Measurements from ENCODE around the gene COG7. TPM values are rescaled to one million over a fixed set of nuclear protein-coding genes. Genes with fewer than 3 reads are reported as not detected.
"Not testable (repeated sequence)": the region's sequence is repeated elsewhere in the genome, so short reads cannot be mapped to it uniquely, and the experiment has no call there.

The COG7 gene
- total RNA-seq, 2 experiments from 2014 or later, result 22.3 to 23.6 TPM

DNA sequence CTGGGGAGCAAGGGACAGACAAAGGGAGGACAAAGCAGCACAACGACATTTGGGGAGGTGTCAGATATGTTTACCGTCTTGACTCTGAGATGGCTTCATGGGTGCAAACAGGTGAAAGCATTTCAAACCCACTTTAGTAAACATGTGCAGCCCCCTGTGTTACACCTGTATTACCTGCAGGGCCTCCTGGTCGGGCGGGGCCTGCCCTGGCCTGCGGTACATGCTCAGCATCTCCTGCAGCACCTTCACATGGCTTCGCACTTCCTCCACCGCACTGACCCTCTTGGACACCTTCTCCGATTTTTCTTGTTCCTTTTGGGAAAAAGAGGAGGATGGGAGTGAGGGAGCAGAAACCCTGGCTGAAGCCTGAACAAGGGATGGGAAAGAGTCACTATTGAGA, 32.9 kb upstream of the COG7 start:
- H3K4me1 Mint-ChIP-seq, result peaks cover 2% of the 10 kb centered on the region
- DNase-seq (no peak), ATAC-seq (ENCODE audit: low read depth) (no peak)
- no peak overlapping the region for H3K27ac Mint-ChIP-seq
- H3K36me3 Mint-ChIP-seq, result peaks cover 26% of the 10 kb centered on the region
- no peaks in the 10 kb centered on the region for H3K9me3 Mint-ChIP-seq
- POLR2A ChIA-PET, result no interaction called here
- no peaks in the 10 kb centered on the region for H3K27me3 Mint-ChIP-seq
- H3K4me3 Mint-ChIP-seq, result no peak overlapping the region

GRCh38 chr16:23485257-23485614, 32.2 kb upstream of the COG7 start:
- Mint-ChIP-seq H3K27me3 (no peaks in the 10 kb centered on the region), H3K36me3 (peaks cover 24% of the 10 kb centered on the region), H3K4me3 (no peak overlapping the region), H3K4me1 (peaks cover 2% of the 10 kb centered on the region), H3K9me3 (no peaks in the 10 kb centered on the region), H3K27ac (no peak overlapping the region)
- POLR2A ChIA-PET, result no interaction called here
- ATAC-seq (ENCODE audit: low read depth) (no peak), DNase-seq (no peak)

DNA sequence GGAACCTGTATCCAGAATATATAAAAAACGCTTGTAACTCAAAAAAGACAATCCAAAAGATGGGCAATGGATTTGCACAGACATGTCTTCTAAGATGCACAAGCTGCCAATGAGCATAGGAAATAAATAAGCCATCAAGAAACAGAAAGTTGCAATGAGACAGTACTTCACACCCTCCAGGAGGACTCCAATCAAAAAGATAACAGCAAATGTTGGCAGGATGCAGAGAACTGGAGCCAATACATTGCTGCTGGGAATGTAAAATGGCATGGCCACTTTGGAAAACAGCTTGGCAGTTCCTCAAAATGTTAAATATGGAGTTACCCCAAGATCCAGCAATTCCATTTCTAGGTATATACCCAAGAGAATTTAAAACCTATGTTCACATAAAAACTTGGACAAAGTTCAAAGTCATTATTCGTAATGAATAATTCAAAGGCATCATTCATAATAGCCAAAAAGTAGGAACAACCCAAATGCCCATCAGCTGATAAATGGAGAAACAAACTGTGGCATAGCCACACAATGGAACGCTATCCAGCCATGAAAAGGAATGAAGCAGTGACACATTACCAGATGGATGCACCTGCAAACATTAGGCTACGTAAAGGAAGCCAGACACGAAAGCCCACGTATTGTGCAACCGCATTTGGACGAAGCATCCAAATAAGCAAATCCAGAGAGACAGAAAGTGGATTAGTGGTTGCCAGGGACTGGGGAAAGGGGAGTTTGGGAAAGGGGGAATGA, 31.7 kb upstream of the COG7 start:
- no peaks in the 10 kb centered on the region for H3K27me3 Mint-ChIP-seq
- H3K4me1 Mint-ChIP-seq, result peaks cover 2% of the 10 kb centered on the region
- ATAC-seq (ENCODE audit: low read depth), result no peak
- H3K4me3 Mint-ChIP-seq, result no peak overlapping the region
- POLR2A ChIA-PET, result interaction anchor here (0.8 kb wide), 1 partner anchor 20 kb away, joined by 3 read pairs; no protein-coding TSS in a partner anchor
- peaks cover 18% of the 10 kb centered on the region for H3K36me3 Mint-ChIP-seq
- no peak for DNase-seq
- H3K9me3 Mint-ChIP-seq, result no peaks in the 10 kb centered on the region
- no peak overlapping the region for H3K27ac Mint-ChIP-seq

DNA sequence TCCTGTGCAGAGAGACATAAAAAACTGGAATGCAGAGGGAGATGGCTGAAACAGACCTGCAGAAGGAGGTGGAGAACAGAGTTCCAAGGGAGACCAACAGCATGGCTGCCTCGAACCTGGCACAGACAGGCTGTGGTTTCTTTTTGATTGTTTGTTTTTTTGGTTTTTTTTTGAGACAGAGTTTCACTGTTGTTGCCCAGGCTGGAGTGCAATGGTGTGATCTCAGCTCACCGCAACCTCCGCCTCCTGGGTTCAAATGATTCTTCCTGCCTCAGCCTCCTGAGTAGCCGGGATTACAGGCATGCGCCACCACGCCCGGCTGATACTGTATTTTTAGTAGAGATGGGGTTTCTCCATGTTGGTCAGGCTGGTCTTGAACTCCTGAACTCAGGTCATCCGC, 30.5 kb upstream of the COG7 start:
- ATAC-seq (ENCODE audit: low read depth); H3K4me1 Mint-ChIP-seq; H3K9me3 Mint-ChIP-seq; POLR2A ChIA-PET; H3K27me3 Mint-ChIP-seq; DNase-seq; H3K4me3 Mint-ChIP-seq: not testable (repeated sequence)
- peaks cover 22% of the 10 kb centered on the region for H3K36me3 Mint-ChIP-seq
- H3K27ac Mint-ChIP-seq, result peak overlapping the region; percentile 44

DNA sequence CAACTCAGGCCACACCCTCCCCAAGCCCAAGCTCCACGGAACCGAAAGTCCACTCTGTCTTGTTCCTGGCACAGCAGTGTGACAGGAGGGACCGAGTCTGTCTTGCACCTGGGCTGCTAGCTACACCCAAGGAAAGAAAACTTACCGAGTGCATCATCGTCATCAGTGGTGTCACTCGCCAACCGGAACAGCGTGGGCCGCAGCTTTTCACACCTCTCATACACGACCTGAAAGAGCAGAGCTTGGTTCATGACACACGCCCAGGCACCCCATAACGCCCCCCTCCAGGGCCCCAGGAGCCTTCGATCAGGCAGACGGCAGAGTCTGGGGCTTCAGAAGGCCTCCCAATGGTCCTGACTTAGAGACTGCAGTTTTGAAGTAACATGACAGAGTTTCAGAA, 29.8 kb upstream of the COG7 start:
- H3K9me3 Mint-ChIP-seq, result no peaks in the 10 kb centered on the region
- ATAC-seq (ENCODE audit: low read depth) (no peak), DNase-seq (no peak)
- H3K4me1 Mint-ChIP-seq, result peaks cover 2% of the 10 kb centered on the region
- no peak overlapping the region for H3K4me3 Mint-ChIP-seq
- no peaks in the 10 kb centered on the region for H3K27me3 Mint-ChIP-seq
- POLR2A ChIA-PET, result no interaction called here
- no peak overlapping the region for H3K27ac Mint-ChIP-seq
- H3K36me3 Mint-ChIP-seq, result peaks cover 22% of the 10 kb centered on the region

GRCh38 chr16:23480257-23480656, 27.3 kb upstream of the COG7 start:
- Mint-ChIP-seq H3K4me1 (no peaks in the 10 kb centered on the region), H3K4me3 (no peak overlapping the region), H3K36me3 (peaks cover 19% of the 10 kb centered on the region), H3K27ac (no peak overlapping the region), H3K27me3 (no peaks in the 10 kb centered on the region), H3K9me3 (no peaks in the 10 kb centered on the region)
- POLR2A ChIA-PET, result no interaction called here
- DNase-seq (no peak), ATAC-seq (ENCODE audit: low read depth) (no peak)

DNA sequence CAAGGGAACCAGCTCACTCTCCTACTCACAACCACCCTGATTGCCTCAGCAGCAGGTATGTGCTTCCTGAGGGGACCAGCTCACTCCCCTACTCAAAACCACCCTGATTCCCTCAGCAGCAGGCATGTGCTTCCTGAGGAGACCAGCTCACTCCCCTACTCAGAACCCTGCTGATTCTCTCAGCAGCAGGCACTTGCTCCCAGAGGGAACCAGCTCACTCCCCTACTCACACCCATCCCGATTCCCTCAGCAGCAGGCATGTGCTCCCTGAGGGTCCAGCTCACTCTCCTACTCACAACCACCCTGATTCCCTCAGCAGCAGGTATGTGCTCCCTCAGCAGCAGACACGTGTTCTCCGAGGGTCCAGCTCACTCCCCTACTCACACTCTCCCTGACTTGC, 26.1 kb upstream of the COG7 start:
- Mint-ChIP-seq H3K4me3 (no peak overlapping the region), H3K4me1 (no peaks in the 10 kb centered on the region), H3K36me3 (peaks cover 16% of the 10 kb centered on the region), H3K9me3 (no peaks in the 10 kb centered on the region), H3K27ac (no peak overlapping the region), H3K27me3 (no peaks in the 10 kb centered on the region)
- ATAC-seq (ENCODE audit: low read depth) (no peak), DNase-seq (no peak)
- POLR2A ChIA-PET, result no interaction called here

GRCh38 chr16:23478566-23478965, 25.6 kb upstream of the COG7 start:
- DNase-seq, result no peak
- POLR2A ChIA-PET, result no interaction called here
- ATAC-seq (ENCODE audit: low read depth), result no peak
- no peaks in the 10 kb centered on the region for H3K27me3 Mint-ChIP-seq
- peaks cover 16% of the 10 kb centered on the region for H3K36me3 Mint-ChIP-seq
- H3K27ac Mint-ChIP-seq, result no peak overlapping the region
- H3K4me1 Mint-ChIP-seq, result no peaks in the 10 kb centered on the region
- no peaks in the 10 kb centered on the region for H3K9me3 Mint-ChIP-seq
- H3K4me3 Mint-ChIP-seq, result no peak overlapping the region

GRCh38 chr16:23476289-23476688, 23.3 kb upstream of the COG7 start:
- Mint-ChIP-seq H3K4me3 (no peak overlapping the region), H3K27ac (no peak overlapping the region), H3K27me3 (no peaks in the 10 kb centered on the region), H3K36me3 (peaks cover 12% of the 10 kb centered on the region), H3K9me3 (no peaks in the 10 kb centered on the region), H3K4me1 (no peaks in the 10 kb centered on the region)
- POLR2A ChIA-PET, result no interaction called here
- no peak for DNase-seq
- ATAC-seq (ENCODE audit: low read depth), result no peak

DNA sequence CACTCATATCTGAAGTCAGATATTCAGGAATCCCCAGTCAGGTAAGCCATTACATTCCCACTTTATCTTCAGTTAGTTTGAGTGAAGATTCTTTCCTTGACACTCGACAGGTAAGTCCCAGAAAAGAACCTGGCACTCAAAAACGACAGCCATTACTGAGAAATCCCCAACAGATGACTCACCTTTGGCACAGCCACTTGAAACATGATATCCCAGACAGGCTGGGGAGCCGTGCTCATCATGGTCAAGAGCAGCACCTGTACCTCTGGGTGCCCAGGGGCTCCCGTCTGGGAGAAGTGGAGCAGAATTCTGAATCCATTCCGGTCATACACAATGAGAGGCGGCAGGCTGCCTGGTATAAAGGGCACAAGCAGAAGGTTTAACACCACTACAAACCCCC, 16.8 kb upstream of the COG7 start:
- no peak overlapping the region for H3K4me3 Mint-ChIP-seq
- H3K27me3 Mint-ChIP-seq, result no peaks in the 10 kb centered on the region
- POLR2A ChIA-PET, result no interaction called here
- no peaks in the 10 kb centered on the region for H3K9me3 Mint-ChIP-seq
- H3K36me3 Mint-ChIP-seq, result peaks cover 21% of the 10 kb centered on the region
- DNase-seq, result no peak
- no peak overlapping the region for H3K27ac Mint-ChIP-seq
- no peak for ATAC-seq (ENCODE audit: low read depth)
- H3K4me1 Mint-ChIP-seq, result no peaks in the 10 kb centered on the region

DNA sequence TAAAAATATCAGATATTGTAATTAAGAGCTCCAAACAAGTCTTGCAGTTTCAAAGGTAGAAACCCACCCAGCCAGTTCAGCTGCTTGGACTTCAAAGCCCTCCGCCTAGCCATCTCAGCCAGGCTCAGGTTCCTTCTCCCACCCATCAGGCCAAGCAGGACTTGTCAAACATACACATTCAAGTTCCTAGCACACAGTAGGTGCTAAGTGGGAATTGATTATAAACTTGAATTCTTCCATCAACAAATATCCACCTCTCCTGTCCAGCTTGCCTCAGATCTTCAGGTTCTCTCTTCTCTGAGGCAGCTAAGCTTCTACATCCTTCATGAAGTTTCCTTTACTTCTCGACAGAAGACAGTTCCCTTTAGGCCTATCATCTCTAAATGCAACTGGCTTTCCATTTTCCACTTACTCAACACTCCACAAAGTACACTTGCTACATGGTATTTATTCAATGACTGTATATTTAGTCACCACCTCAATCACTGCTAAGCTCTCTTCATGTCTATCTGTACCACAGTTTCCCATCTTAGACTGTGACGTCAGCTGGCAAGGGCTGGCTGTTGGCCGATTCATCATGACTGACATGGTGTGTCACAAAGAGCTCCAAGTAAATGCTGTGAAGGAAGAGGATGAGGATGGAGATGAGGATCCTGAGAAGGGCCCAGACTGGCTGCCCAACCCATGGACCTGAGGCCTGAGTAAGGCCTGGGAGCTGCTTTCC, 13.3 kb upstream of the COG7 start:
- POLR2A ChIA-PET, result no interaction called here
- H3K27me3 Mint-ChIP-seq, result no peaks in the 10 kb centered on the region

GRCh38 chr16:23465179-23465578, 12.2 kb upstream of the COG7 start:
- Mint-ChIP-seq H3K27me3 (no peaks in the 10 kb centered on the region), H3K9me3 (no peaks in the 10 kb centered on the region), H3K27ac (no peak overlapping the region)

More for the DNA sequence above, 13.3 kb upstream of the COG7 start:
- H3K9me3 Mint-ChIP-seq, result no peaks in the 10 kb centered on the region
- ATAC-seq (ENCODE audit: low read depth), result no peak
- H3K27ac Mint-ChIP-seq, result no peak overlapping the region
- H3K4me1 Mint-ChIP-seq, result no peaks in the 10 kb centered on the region
- no peak overlapping the region for H3K4me3 Mint-ChIP-seq
- H3K36me3 Mint-ChIP-seq, result peaks cover 17% of the 10 kb centered on the region
- DNase-seq, result no peak

DNA sequence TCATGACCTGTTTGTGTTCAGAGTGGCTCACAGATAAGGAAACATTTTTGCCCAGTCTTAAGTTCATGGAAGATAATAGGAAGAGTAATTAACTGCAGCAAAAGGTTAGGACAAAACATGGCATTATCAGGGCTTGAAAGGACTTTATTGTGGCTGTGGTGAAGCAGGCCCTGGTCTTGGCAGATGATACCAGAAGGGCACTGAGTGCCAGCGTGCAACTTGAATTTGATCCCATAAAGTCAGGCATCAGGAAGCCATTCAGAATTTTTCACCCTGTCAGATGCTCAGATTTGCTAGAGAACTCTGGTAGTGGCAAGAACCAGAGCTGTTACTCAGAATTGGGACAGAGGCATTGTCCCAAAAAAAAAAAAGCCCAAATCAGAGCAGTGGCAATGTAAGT, 11.2 kb upstream of the COG7 start:
- Mint-ChIP-seq H3K27ac (no peak overlapping the region), H3K36me3 (peaks cover 11% of the 10 kb centered on the region), H3K4me3 (no peak overlapping the region), H3K4me1 (no peaks in the 10 kb centered on the region), H3K9me3 (no peaks in the 10 kb centered on the region), H3K27me3 (no peaks in the 10 kb centered on the region)
- no peak for ATAC-seq (ENCODE audit: low read depth)
- POLR2A ChIA-PET, result no interaction called here
- DNase-seq, result no peak

More at GRCh38 chr16:23465179-23465578, 12.2 kb upstream of the COG7 start:
- DNase-seq (no peak), ATAC-seq (ENCODE audit: low read depth) (no peak)
- POLR2A ChIA-PET, result no interaction called here
- Mint-ChIP-seq H3K4me1 (no peaks in the 10 kb centered on the region), H3K4me3 (no peak overlapping the region), H3K36me3 (peaks cover 13% of the 10 kb centered on the region)

- DNase-seq; ATAC-seq (ENCODE audit: low read depth); H3K36me3 Mint-ChIP-seq; H3K27me3 Mint-ChIP-seq; H3K27ac Mint-ChIP-seq; H3K4me1 Mint-ChIP-seq; H3K9me3 Mint-ChIP-seq; H3K4me3 Mint-ChIP-seq; POLR2A ChIA-PET: not testable (repeated sequence)
Observed at GRCh38 chr16:23462994-23463393, 10.0 kb upstream of the COG7 start.
